ENCODE data around the gene GBP5.

- TF ChIP-seq CTCF (IDR thresholded peaks at IDR 0.05): no peak
- no peak for TF ChIP-seq FOSL2 (IDR thresholded peaks at IDR 0.05)
- TF ChIP-seq FOSL2 (CRISPR knock-in tag; IDR thresholded peaks at IDR 0.05): no peak
- TF ChIP-seq ZNF302 (CRISPR knock-in tag; IDR thresholded peaks at IDR 0.05): no peak
- no peak for TF ChIP-seq POLR2A (IDR thresholded peaks at IDR 0.05; ENCODE audit: low read length)
- TF ChIP-seq PBX3 (IDR thresholded peaks at IDR 0.05): no peak
- TF ChIP-seq BHLHE40 (IDR thresholded peaks at IDR 0.05; ENCODE audit: low read depth, low read length): no peak
- TF ChIP-seq EP300 (IDR thresholded peaks at IDR 0.05): no peak
- no peak for TF ChIP-seq RFX5 (IDR thresholded peaks at IDR 0.05)
- no peak for TF ChIP-seq USF2 (IDR thresholded peaks at IDR 0.05)
- no peak for TF ChIP-seq MAX (IDR thresholded peaks at IDR 0.05)
- no peak for TF ChIP-seq CHD2 (IDR thresholded peaks at IDR 0.05; ENCODE audit: low read length, partially characterized antibody)
- no peak for TF ChIP-seq NR3C1 (IDR thresholded peaks at IDR 0.05)
- no peak for TF ChIP-seq MYC (IDR thresholded peaks at IDR 0.05; ENCODE audit: borderline replicate concordance, low read length)
- TF ChIP-seq JUN (IDR thresholded peaks at IDR 0.05): no peak
Measured at GRCh38 chr1:89270423-89270822, 2.2 kb downstream of the GBP5 start.

All from A549 (cell line).